WTC11 (cell line): ENCODE measurements around the gene CPEB4. TPM values are rescaled to one million over a fixed set of nuclear protein-coding genes. Genes with fewer than 3 reads are reported as not detected.

Experiments used
- ATAC-seq: fragments of 200-7000 bp; cut with Tn5 transposase; 2 replicates; pipeline ENCODE4 v1.10.0; 2021; ENCODE audit warnings: mild to moderate bottlenecking, moderate library complexity
- CTCF ChIA-PET: fragments of 300-600 bp; sonication (Branson Sonifier 250); formaldehyde crosslinking; loops from one replicate; lab custom pipeline; 2021; ENCODE audit warnings: antibody characterized with exemption; lab: Charles Lee
- POLR2A ChIA-PET: fragments of 350-600 bp; sonication (Branson Sonifier 250); formaldehyde crosslinking; loops from one replicate; lab custom pipeline; 2021; ENCODE audit warnings: antibody characterized with exemption; lab: Charles Lee
- DNase-seq: peaks from one replicate; pipeline ENCODE4 v3.0.0; 2021; ENCODE audit warnings: low spot score
- H3K27ac Mint-ChIP-seq: 2 replicates; pipeline ENCODE4 v1.8.0; 2021; ENCODE audit warnings: mixed read lengths
- H3K27me3 Mint-ChIP-seq: 2 replicates; pipeline ENCODE4 v1.8.0; 2021; ENCODE audit warnings: low read depth, mild to moderate bottlenecking, moderate library complexity, mixed read lengths
- H3K36me3 Mint-ChIP-seq: 2 replicates; pipeline ENCODE4 v1.8.0; 2021; ENCODE audit warnings: mixed read lengths
- H3K4me1 Mint-ChIP-seq: 2 replicates; pipeline ENCODE4 v1.8.0; 2022; ENCODE audit warnings: mixed read lengths
- H3K4me3 Mint-ChIP-seq: 2 replicates; pipeline ENCODE4 v1.8.0; 2021; ENCODE audit warnings: mild to moderate bottlenecking, moderate library complexity, mixed read lengths
- H3K9me3 Mint-ChIP-seq: 2 replicates; pipeline ENCODE4 v1.8.0; 2021; ENCODE audit warnings: mixed read lengths
- ATF1 ChIP-seq: sonication (generic); formaldehyde crosslinking; IDR thresholded peaks from 2 replicates; pipeline ENCODE4 v1.8.1; 2023; ENCODE audit warnings: mild to moderate bottlenecking, moderate library complexity, missing genetic modification reagents
- FOXK1 ChIP-seq: sonication (generic); formaldehyde crosslinking; IDR thresholded peaks from 2 replicates; pipeline ENCODE4 v1.8.0; 2022; ENCODE audit warnings: mild to moderate bottlenecking, moderate library complexity, missing genetic modification reagents
- FOXP4 ChIP-seq: sonication (generic); formaldehyde crosslinking; IDR thresholded peaks from 2 replicates; pipeline ENCODE4 v1.8.0; 2022; ENCODE audit warnings: mild to moderate bottlenecking, missing genetic modification reagents
- HMGA2 ChIP-seq: fragments of 250-450 bp; sonication (Bioruptor Pico); IDR thresholded peaks from 2 replicates; pipeline ENCODE4 v1.4.0; 2021; ENCODE audit warnings: mild to moderate bottlenecking, moderate library complexity
- IRF2 ChIP-seq: sonication (generic); formaldehyde crosslinking; IDR thresholded peaks from 2 replicates; pipeline ENCODE4 v1.8.0; 2022; ENCODE audit warnings: low read depth, missing genetic modification reagents, borderline replicate concordance
- NR3C1 ChIP-seq: sonication (generic); formaldehyde crosslinking; conservative IDR thresholded peaks from 2 replicates; pipeline ENCODE4 v1.8.1; 2023; ENCODE audit warnings: low read depth, mild to moderate bottlenecking, missing genetic modification reagents
- RORB ChIP-seq: fragments of 250-450 bp; sonication (Bioruptor Pico); IDR thresholded peaks from 2 replicates; pipeline ENCODE4 v1.9.0; 2021; ENCODE audit warnings: mild to moderate bottlenecking
- SMAD4 ChIP-seq: sonication (generic); formaldehyde crosslinking; IDR thresholded peaks from 2 replicates; pipeline ENCODE4 v1.8.0; 2022; ENCODE audit warnings: mild to moderate bottlenecking, missing genetic modification reagents
- SOX15 ChIP-seq: fragments of 250-450 bp; sonication (Bioruptor Pico); IDR thresholded peaks from 2 replicates; pipeline ENCODE4 v1.9.0; 2021; ENCODE audit warnings: mild to moderate bottlenecking
- SP1 ChIP-seq: sonication (generic); formaldehyde crosslinking; conservative IDR thresholded peaks from 2 replicates; pipeline ENCODE4 v1.8.1; 2022; ENCODE audit warnings: missing genetic modification reagents
- TEAD4 ChIP-seq: sonication (generic); formaldehyde crosslinking; IDR thresholded peaks from 2 replicates; pipeline ENCODE4 v1.8.0; 2022; ENCODE audit warnings: mild to moderate bottlenecking, missing genetic modification reagents
- ZNF263 ChIP-seq: sonication (generic); formaldehyde crosslinking; IDR thresholded peaks from 2 replicates; pipeline ENCODE4 v1.8.1; 2022; ENCODE audit warnings: low read depth, mild to moderate bottlenecking, moderate library complexity, missing genetic modification reagents
- total RNA-seq: library from RNA; stranded (reverse); gene quantifications from 3 replicates; pipeline ENCODE4 v1.2.3, GENCODE V29; 2021
- TF ChIP-seq, protein P1 (sequence below): sonication (generic); formaldehyde crosslinking; IDR thresholded peaks from 2 replicates; pipeline ENCODE4 v1.8.1; 2022; ENCODE audit warnings: mild to moderate bottlenecking, moderate library complexity, missing genetic modification reagents

The CPEB4 gene
- total RNA-seq, 1 experiment from 2014 or later, result 12.7 TPM

DNA sequence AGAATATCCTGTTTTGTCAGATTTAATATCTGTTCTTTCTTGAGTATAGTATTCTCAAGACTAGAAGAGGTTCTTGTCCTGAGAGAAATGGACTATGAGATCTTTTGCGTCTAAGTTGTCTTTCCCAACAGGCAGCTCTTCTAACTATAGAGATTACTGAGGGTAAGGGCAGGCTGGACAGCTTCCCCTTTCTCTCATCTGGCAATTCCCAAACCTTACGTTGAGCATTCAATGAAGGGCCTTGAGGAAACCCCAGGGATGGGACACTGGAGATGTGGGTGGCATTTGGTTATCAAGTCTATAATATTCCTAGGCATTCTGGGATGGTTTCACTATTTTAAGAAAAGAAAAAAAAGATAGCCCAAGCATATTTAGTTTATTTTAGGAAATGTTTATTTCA is 72.8 kb downstream of the CPEB4 start:
- H3K9me3 Mint-ChIP-seq, result no peaks in the 10 kb centered on the region
- POLR2A ChIA-PET, result no interaction called here
- no peak for ATAC-seq
- H3K36me3 Mint-ChIP-seq, result no peaks in the 10 kb centered on the region
- DNase-seq, result no peak
- TF ChIP-seq FOXP4, result no peak
- peak overlapping the region; percentile 84 for H3K27ac Mint-ChIP-seq
- peaks cover 33% of the 10 kb centered on the region for H3K4me1 Mint-ChIP-seq
- CTCF ChIA-PET, result no interaction called here
- no peak overlapping the region for H3K4me3 Mint-ChIP-seq
- no peaks in the 10 kb centered on the region for H3K27me3 Mint-ChIP-seq

GRCh38 chr5:173961418-173961817 is 73.3 kb downstream of the CPEB4 start:
- no peak for TF ChIP-seq HMGA2 (CRISPR knock-in tag)
- TF ChIP-seq, all 79 proteins: peak for 0
- ATAC-seq (no peak), DNase-seq (no peak)
- Mint-ChIP-seq H3K4me1 (peaks cover 33% of the 10 kb centered on the region), H3K27ac (no peak overlapping the region), H3K27me3 (no peaks in the 10 kb centered on the region), H3K36me3 (no peaks in the 10 kb centered on the region), H3K4me3 (no peak overlapping the region), H3K9me3 (no peaks in the 10 kb centered on the region)
- CTCF ChIA-PET, result interaction anchor here (1.5 to 3.0 kb wide), 3 partner anchors 12 to 73 kb away, joined by 6 to 25 read pairs (median 6); partner anchors contain the start of gene CPEB4
- POLR2A ChIA-PET, result no interaction called here

DNA sequence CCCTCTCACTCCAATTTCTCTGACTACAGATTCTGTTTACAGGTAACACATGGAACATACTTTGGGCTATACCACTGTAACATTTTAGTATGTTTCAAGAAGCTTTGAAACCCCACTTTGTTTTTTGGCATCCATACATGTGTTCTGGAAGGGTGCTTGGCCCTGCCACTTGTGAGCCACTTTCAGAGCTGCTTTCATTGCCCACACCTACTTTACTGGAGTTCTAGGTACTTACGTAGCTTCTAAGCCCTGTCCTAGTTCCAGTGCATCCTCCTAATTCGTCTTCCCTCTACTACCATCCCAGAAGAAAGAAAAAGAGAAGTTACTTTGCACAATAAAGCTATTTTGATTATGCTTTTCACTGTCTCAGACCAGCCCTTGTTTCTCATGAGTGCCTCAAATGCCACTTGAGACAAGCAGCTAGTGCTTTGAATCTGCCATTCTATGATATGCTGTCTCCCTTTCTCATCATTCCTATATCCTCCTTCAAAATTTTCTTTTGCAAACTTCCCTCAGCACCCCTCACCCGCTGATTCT is 74.4 kb downstream of the CPEB4 start:
- ATAC-seq (no peak), DNase-seq (no peak)
- Mint-ChIP-seq H3K27ac (peak overlapping the region; percentile 90), H3K36me3 (no peaks in the 10 kb centered on the region), H3K27me3 (no peaks in the 10 kb centered on the region), H3K4me1 (peaks cover 35% of the 10 kb centered on the region), H3K9me3 (no peaks in the 10 kb centered on the region), H3K4me3 (no peak overlapping the region)
- CTCF ChIA-PET, result interaction anchor here (0.6 to 3.0 kb wide), 8 partner anchors 8 to 355 kb away, joined by 3 to 25 read pairs (median 6); partner anchors contain the start of genes BOD1 and CPEB4
- no peak for TF ChIP-seq NR3C1 (CRISPR knock-in tag)
- TF ChIP-seq HMGA2 (CRISPR knock-in tag), result no peak
- no peak for TF ChIP-seq ZNF263 (CRISPR knock-in tag)
- TF ChIP-seq SP1 (CRISPR knock-in tag), result no peak
- TF ChIP-seq TEAD4 (CRISPR knock-in tag), result no peak
- TF ChIP-seq IRF2, result no peak
- TF ChIP-seq FOXK1 (CRISPR knock-in tag), result no peak
- no peak for TF ChIP-seq SOX15 (CRISPR knock-in tag)
- POLR2A ChIA-PET, result interaction anchor here (0.9 to 2.1 kb wide), 3 partner anchors 9 to 75 kb away, joined by 3 to 10 read pairs (median 5); partner anchors contain the start of gene CPEB4

- no peaks in the 10 kb centered on the region for H3K27me3 Mint-ChIP-seq
- CTCF ChIA-PET, result interaction anchor here (0.6 to 3.0 kb wide), 11 partner anchors 10 to 390 kb away, joined by 3 to 25 read pairs (median 5); partner anchors contain the start of genes BOD1 and CPEB4
- H3K9me3 Mint-ChIP-seq, result no peaks in the 10 kb centered on the region
- no peak for TF ChIP-seq RORB (CRISPR knock-in tag)
- TF ChIP-seq, protein P1, sequence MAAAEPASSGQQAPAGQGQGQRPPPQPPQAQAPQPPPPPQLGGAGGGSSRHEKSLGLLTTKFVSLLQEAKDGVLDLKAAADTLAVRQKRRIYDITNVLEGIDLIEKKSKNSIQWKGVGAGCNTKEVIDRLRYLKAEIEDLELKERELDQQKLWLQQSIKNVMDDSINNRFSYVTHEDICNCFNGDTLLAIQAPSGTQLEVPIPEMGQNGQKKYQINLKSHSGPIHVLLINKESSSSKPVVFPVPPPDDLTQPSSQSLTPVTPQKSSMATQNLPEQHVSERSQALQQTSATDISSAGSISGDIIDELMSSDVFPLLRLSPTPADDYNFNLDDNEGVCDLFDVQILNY (CRISPR knock-in tag), result no peak
- no peak for TF ChIP-seq SMAD4
- TF ChIP-seq ATF1 (CRISPR knock-in tag), result no peak
- POLR2A ChIA-PET, result interaction anchor here (0.6 to 2.1 kb wide), 10 partner anchors 9 to 335 kb away, joined by 3 to 10 read pairs (median 4); partner anchors contain the start of gene CPEB4
- H3K27ac Mint-ChIP-seq, result peak overlapping the region; percentile 90
- no peak for ATAC-seq
- peaks cover 41% of the 10 kb centered on the region for H3K4me1 Mint-ChIP-seq
- peak overlapping the region; percentile 29 for H3K4me3 Mint-ChIP-seq
- H3K36me3 Mint-ChIP-seq, result no peaks in the 10 kb centered on the region
- no peak for DNase-seq
Observed at GRCh38 chr5:173963182-173963838, 75.2 kb downstream of the CPEB4 start.
